GM19372 (cell line): ENCODE results near the gene DIP2B.

Source experiments
- ATAC-seq: cut with Tn5 transposase; IDR thresholded peaks from one replicate; pipeline ENCODE4 v1.9.1; 2021; ENCODE audit warnings: mild to moderate bottlenecking, low read depth, moderate library complexity; ENCODE audit not compliant: unreplicated experiment

Gene DIP2B

DNA sequence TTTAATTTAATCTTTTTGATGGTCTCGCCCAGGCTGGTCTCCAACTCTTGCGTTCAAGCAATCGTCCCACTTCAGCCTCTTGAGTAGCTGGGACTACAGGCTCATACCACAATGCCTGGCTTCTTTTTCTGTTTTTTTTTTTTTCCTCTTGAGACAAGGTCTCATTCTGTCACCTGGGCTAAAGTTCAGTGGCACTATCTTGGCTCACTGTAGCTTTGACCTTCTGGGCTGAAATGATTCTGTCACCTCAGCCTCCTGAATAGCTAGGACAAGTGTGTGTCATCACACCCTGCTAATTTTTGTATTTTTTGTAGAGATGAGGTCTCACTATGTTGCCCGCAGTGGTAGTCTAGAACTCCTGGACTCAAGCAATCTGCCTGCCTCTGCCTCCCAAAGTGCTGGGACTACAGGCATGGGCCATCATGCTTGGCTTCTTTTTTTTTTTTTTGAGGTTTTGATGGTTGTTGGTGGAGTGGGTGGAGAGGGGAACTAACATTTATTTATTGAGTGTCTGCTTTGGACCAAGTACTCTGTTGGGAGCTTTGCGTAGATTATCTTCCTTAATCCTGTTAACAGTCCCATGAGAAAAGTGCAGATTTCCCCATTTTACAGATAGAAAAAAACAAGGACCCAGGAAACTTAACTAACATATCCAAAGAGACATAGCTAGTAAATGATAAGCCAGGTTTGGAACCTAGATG lies 102.0 kb downstream of the DIP2B start:
- no peak for ATAC-seq

GRCh38 chr12:50609292-50609874 lies 104.6 kb downstream of the DIP2B start:
- ATAC-seq, result no peak

- ATAC-seq, result no peak
These were observed 105.4 kb downstream of the DIP2B start for GRCh38 chr12:50610171-50610570.

DNA sequence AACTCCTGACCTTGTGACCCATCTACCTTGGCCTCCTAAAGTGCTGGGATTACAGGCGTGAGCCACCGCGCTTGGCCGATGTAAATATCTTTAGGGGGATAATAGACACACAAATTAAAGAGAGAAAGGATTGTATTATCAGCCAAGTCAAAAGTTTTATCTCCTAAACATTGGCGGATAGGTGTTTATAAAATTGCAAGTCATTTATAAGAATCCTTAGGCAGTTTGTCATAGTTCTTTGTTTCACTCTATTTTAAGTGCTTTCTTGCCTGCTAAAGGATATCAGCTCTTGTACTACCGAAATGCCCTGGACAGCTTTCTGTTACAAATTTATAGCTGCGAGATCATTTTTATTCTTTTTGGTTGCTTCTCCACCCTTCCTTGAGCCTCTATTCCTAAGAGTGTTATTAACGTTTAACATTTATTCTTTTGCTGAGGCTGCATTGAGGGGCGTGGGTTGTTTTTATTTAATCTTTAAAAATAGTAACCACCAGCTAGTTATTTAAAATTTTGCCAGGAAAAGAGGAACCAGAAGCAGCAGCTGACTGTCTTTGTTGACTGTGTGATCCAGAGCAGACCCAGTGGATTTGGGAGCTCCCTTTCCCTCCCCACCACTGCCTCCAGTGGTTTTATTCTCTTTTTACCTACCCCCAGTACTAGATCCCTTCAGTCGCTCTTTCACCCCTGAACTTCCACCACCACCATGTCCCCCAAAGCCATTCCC lies 106.4 kb downstream of the DIP2B start:
- ATAC-seq, result no peak

- no peak for ATAC-seq
These were observed 108.1 kb downstream of the DIP2B start for GRCh38 chr12:50612882-50613281.

GRCh38 chr12:50613463-50613862 lies 108.7 kb downstream of the DIP2B start:
- no peak for ATAC-seq

GRCh38 chr12:50614167-50614759 lies 109.5 kb downstream of the DIP2B start:
- no peak for ATAC-seq

DNA sequence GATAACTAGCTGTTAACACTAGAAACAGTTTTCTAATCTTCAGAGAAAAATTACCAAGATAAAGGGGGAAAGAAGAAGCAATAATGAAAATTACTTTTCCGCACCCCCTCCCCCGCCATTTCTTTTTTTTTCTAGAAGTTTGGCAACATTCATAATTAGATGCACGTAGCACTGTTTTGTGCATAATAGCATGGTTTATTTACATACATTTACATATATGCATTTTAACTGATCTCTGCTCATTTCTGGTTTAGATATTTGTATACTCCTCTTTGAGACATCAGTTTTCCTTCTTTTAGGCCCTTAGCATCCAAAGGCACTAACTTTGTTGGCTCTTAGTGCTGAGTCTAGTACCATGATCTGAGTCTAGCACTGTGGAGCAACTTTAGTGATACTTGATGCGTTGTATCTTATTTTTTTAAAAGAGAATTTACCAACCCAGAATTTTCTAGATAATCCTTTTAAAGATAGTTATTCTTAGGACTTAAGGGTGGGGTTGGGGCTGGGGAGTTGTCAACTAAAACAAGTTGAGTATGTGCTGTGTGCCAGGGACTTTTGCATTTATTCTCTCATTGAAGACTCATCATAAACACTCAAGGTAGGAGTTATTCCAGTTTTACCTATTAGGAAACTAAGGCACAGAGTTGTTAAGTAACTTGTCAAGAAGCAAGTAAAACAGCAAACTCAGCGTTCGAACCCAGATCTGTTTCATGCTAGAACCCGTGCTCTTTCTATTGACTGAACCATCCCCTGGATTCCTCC lies 110.5 kb downstream of the DIP2B start:
- ATAC-seq, result no peak

DNA sequence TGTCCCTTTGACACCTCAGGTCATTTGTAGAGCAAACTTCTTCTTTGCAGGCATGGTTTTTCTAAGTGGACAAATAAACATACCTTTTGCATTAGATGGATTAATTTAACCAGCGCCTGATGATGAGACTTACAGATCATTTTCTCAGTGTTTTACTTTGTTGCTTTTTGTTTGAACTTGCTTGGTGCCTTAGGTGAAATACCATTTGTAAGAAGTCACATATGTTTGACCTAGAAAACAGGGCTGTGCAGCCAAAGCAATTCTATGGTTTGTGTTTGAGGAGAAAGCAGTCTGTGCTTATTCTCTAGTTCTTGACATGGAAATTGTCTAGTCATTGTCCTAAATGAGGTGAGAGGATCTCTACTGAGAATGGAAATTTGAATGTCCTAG lies 111.1 kb downstream of the DIP2B start:
- ATAC-seq, result no peak

- no peak for ATAC-seq
These were observed 112.9 kb downstream of the DIP2B start for GRCh38 chr12:50617657-50618056.

DNA sequence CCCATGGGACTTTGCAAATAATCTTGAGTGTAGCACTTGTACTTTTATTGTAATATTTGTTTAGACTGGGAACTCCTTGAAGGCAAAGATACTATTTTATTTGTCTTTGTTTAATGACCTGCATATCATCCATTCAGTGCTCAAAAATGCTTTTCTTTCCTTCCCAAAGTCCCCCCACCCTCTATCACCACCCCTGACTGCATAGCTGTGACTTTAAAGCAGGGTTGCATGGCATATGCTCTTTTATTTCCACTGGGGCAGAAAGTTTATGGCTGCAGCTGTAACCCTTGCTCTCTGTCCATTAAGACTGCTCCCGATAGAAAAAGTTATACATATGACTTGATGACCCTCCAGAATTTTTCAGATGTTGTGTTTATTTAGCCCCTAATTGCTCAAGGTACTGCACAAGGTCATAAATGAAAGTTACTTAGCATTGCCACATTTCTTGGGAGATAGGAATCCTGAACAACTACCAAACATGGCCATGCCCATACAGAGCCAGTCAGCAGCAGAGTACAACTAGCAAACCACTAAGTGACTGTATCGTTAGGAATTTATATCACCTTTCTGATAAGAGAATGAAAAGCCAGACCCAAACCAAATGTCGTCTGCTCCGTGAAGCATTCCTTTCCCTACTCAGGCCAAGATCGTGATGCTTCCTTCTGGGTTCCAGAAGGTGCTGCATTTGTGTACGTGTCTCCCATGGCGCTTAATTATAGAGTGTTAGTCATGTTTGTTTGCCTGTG lies 114.3 kb downstream of the DIP2B start:
- no peak for ATAC-seq

GRCh38 chr12:50619610-50619958 lies 114.8 kb downstream of the DIP2B start:
- ATAC-seq, result no peak

DNA sequence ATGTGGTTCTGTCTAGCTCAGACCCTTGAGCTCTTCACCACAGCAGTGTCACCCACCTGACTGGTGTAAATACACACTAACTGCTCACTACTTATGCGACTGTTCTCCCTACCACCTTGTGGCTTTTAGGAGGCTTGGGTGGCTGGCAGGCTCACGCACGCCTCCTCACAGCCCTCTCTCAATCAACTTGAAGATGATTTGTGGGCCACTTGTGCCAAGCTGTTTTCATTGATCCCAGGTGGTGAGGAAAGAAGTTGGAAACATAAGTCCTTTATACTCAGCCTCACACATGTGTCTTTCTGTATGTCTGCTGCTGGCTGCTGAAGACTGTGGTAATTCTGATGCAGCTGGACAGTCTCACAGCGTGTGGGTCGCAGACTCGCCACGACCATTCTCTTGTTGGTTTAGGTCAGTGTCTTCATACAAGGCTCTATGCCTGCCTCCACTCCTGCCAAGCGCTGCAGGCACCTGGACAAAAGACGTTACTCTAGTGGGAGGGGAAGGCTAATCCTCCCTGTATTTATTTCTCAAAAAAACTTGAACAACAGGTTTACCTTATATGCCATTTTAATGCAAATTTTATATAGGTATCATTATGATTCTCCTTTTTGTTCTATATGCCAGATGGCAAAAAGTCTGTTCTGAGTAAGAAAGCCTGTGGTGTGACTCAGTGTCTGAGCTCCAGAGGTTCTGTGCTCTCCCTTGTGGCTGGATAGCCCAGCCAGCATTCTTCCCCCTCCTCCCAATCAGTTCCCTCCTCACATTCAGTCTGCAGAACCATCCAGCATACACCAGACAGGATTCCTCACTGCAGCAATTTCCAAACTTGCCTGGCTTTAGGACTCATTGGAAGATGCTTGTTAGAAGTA lies 115.6 kb downstream of the DIP2B start:
- no peak for ATAC-seq

DNA sequence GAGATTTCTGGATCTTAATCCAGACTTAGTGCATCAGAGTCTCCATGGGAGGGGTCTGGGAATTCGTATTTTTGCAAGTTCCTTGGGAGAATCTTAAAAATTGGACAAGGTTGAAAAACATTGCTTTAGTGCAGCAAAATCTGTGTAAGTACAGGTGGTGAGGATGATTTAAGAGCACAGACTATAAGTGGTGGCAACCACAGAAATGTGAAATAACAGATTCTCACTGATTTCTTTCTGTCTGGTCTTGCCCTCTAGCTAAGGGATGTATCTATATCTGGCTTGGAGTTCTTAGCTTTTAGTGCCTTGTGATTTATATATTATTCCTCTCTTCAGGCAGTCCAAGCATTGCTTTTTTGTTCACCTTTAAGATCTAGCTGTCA lies 116.2 kb downstream of the DIP2B start:
- ATAC-seq, result no peak

DNA sequence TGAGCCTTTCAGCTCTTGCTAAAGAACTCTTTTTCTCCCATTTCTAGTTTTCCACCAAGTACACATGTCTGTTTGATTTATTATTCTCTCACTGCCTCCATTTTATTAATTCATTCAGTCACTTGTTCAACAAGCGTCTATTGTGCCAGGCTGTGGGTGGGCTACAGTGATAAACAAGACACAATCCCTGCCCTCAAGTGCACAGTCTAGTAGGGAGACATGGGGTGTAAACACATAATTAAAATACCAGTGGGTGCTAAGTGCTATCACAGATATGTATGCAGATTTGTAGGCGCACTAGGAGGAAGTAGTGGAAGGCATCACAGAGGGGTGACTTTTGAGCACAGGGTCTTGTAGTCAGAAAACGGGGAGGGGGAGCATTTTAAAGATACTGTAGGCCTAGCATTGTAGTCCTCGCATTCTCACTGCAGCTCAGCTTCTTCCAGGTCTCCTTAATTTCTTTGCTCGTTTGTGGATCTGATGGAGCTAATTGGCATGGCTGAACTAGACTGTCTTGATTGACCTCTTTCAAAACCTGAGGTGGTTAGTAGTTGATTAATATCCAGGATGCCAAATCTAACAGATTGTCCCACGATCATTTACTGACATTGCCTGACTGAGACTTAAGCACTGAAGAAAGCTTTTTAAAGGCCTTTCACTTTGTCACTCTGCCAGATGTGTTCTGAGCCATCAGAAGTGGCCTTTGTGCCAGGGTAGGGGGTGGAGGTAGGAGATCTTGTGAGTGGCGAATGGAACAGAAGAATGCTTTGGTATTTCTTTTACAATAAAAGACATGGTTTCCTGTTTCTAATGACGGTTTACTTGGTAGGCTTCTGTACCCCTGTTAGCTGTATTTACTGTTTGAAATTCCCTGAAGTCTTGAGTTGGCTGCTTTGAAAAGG lies 116.9 kb downstream of the DIP2B start:
- ATAC-seq, result no peak

- ATAC-seq, result no peak
These were observed 120.5 kb downstream of the DIP2B start for GRCh38 chr12:50625029-50625925.

DNA sequence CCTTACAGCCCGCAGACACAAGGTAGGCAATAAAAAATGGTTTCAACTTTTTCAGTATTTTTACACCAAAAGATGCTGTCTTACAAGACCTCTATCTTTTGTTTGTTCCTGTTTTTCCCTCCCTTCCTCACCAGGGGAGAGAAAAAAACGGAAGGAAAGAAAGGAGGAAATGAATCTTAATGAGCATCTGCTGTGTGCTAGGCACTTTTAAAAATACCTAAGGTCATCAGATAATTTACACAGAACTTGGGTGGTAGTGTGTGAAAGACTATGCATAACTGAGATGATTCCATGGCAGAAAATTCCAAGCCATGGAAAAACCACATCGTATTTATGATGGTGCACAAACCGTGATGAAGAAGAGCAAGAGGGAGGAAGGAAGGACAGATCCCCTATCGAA lies 121.2 kb downstream of the DIP2B start:
- ATAC-seq, result no peak
